OCI-LY7 (cell line): ENCODE data around the gene HSPA1L. TPM values are rescaled to one million over a fixed set of nuclear protein-coding genes. Genes with fewer than 3 reads are reported as not detected.

ENCODE experiments used
- BruUV-seq: library from RNA; stranded (reverse); fragments of 400-500 nt; replicated peaks from 2 replicates; lab custom pipeline; 2021; lab: Mats Ljungman, UMichigan
- CTCF ChIA-PET: fragments of 300-600 bp; sonication (Branson Sonifier 250); formaldehyde crosslinking; loops from one replicate; lab custom pipeline; 2022; ENCODE audit warnings: antibody characterized with exemption; ENCODE audit not compliant: unreplicated experiment; lab: Charles Lee
- POLR2A ChIA-PET: fragments of 300-600 bp; sonication (Branson Sonifier 250); formaldehyde crosslinking; loops from one replicate; lab custom pipeline; 2022; ENCODE audit warnings: antibody characterized with exemption; lab: Charles Lee
- DNase-seq: peaks from one replicate; pipeline ENCODE4 v3.0.0-alpha.2; 2015; ENCODE audit warnings: low spot score
- H2AFZ ChIP-seq: fragments of 200-600 bp; sonication (generic), shearing (Covaris generic); 2 replicates; pipeline ENCODE4 v1.6.1; 2014; ENCODE audit warnings: mild to moderate bottlenecking, antibody characterized with exemption, low read length, moderate library complexity
- H3K27ac ChIP-seq: fragments of 200-600 bp; sonication (generic); 2 replicates; pipeline ENCODE4 v1.5.1; 2014; ENCODE audit warnings: mixed run types, low read depth, mild to moderate bottlenecking, moderate library complexity, low read length, inconsistent platforms; ENCODE audit not compliant: poor library complexity, severe bottlenecking
- H3K36me3 ChIP-seq: fragments of 200-600 bp; sonication (generic); 2 replicates; pipeline ENCODE4 v1.6.1; 2014; ENCODE audit warnings: mild to moderate bottlenecking, antibody characterized with exemption, low read length, moderate library complexity, mixed read lengths; ENCODE audit not compliant: insufficient read depth
- H3K4me1 ChIP-seq: fragments of 200-600 bp; sonication (generic); 2 replicates; pipeline ENCODE4 v1.5.1; 2014; ENCODE audit warnings: mild to moderate bottlenecking, low read length; ENCODE audit not compliant: insufficient read depth, poor library complexity, severe bottlenecking
- H3K4me2 ChIP-seq: fragments of 200-600 bp; sonication (generic); 2 replicates; pipeline ENCODE4 v1.6.1; 2014; ENCODE audit warnings: mild to moderate bottlenecking, low read length
- H3K4me3 ChIP-seq: fragments of 200-600 bp; sonication (generic); 2 replicates; pipeline ENCODE4 v1.5.1; 2014; ENCODE audit warnings: mild to moderate bottlenecking, low read depth, low read length; ENCODE audit not compliant: poor library complexity, severe bottlenecking
- H3K79me2 ChIP-seq: fragments of 200-600 bp; sonication (generic); 2 replicates; pipeline ENCODE4 v1.6.1; 2016; ENCODE audit warnings: low read depth, mild to moderate bottlenecking, low read length, moderate library complexity, mixed read lengths; ENCODE audit not compliant: insufficient read depth
- H3K9me2 ChIP-seq: fragments of 200-600 bp; sonication (generic); 2 replicates; pipeline ENCODE4 v1.6.1; 2016; ENCODE audit warnings: mild to moderate bottlenecking, low read length, mixed read lengths; ENCODE audit not compliant: insufficient read depth
- H3K9me3 ChIP-seq: fragments of 200-600 bp; sonication (generic); 2 replicates; pipeline ENCODE4 v1.6.1; 2014; ENCODE audit warnings: mild to moderate bottlenecking, mixed run types, low read length, mixed read lengths
- H4K20me1 ChIP-seq: fragments of 200-600 bp; sonication (generic); 2 replicates; pipeline ENCODE4 v1.6.1; 2014; ENCODE audit warnings: mild to moderate bottlenecking, antibody characterized with exemption, low read length, moderate library complexity, mixed read lengths; ENCODE audit not compliant: insufficient read depth
- CTCF ChIP-seq: fragments of 200-600 bp; sonication (generic); conservative IDR thresholded peaks from 2 replicates; pipeline ENCODE4 v1.5.1; 2014; ENCODE audit warnings: mild to moderate bottlenecking, antibody characterized with exemption, low read length, moderate library complexity, mixed read lengths
- EZH2phosphoT487 ChIP-seq: fragments of 200-600 bp; sonication (generic); IDR thresholded peaks from 2 replicates; pipeline ENCODE4 v1.6.1; 2018; ENCODE audit warnings: low read depth, borderline replicate concordance, mild to moderate bottlenecking, mixed run types, antibody characterized with exemption, low read length, moderate library complexity, mixed read lengths
- intact Hi-C: fragments of 100-400 bp; cut with micrococcal nuclease; formaldehyde crosslinking; loops from one replicate; pipeline ENCODE4 v1.10.0; 2022; ENCODE audit not compliant: unreplicated experiment
- total RNA-seq, 2 experiments: library from RNA; depleted of rRNA in 1 of 2; stranded (reverse); fragments of >200 nt in 1 of 2; shearing (Covaris generic) in 1 of 2; gene quantifications; 2 replicates each; pipeline ENCODE4 v1.2.3, GENCODE V29; 2014 to 2022

HSPA1L gene
- total RNA-seq, 2 experiments from 2014 or later: 0.19 to 0.49 TPM

- H3K4me1 ChIP-seq: peaks cover 28% of the 10 kb centered on the region
- H2AFZ ChIP-seq: no peak overlapping the region
- no peaks in the 10 kb centered on the region for H3K9me2 ChIP-seq
- DNase-seq: no peak
- no peaks in the 10 kb centered on the region for H4K20me1 ChIP-seq
- no peaks in the 10 kb centered on the region for H3K9me3 ChIP-seq
- POLR2A ChIA-PET: no interaction called here
- BruUV-seq: no TSS peak
- H3K4me3 ChIP-seq: no peak overlapping the region
- TF ChIP-seq EZH2phosphoT487 (no peak), CTCF (no peak)
- no peak overlapping the region for H3K27ac ChIP-seq
- no peak overlapping the region for H3K4me2 ChIP-seq
- CTCF ChIA-PET: no interaction called here
- intact Hi-C loops: loop anchor here (10.0 kb wide), 1 partner anchor 255 kb away; the partner anchor contains the start of genes ATP6V1G2, DDX39B and NFKBIL1
- peaks cover 7% of the 10 kb centered on the region for H3K79me2 ChIP-seq
- H3K36me3 ChIP-seq: peaks cover 42% of the 10 kb centered on the region
Measured at GRCh38 chr6:31799781-31800180, 15.3 kb downstream of the HSPA1L start.

- Histone ChIP-seq H2AFZ (no peak overlapping the region), H3K27ac (peak overlapping the region; percentile 71), H3K4me3 (peak overlapping the region; percentile 1), H3K79me2 (peaks cover 23% of the 10 kb centered on the region), H3K9me3 (no peaks in the 10 kb centered on the region), H3K9me2 (no peaks in the 10 kb centered on the region), H3K36me3 (peaks cover 38% of the 10 kb centered on the region), H3K4me2 (peak overlapping the region; percentile 39), H3K4me1 (peaks cover 38% of the 10 kb centered on the region), H4K20me1 (no peaks in the 10 kb centered on the region)
- TF ChIP-seq CTCF (no peak), EZH2phosphoT487 (no peak)
- intact Hi-C loops: loop anchor here (2.0 to 10.0 kb wide), 3 partner anchors 29 to 253 kb away; partner anchors contain the start of genes ATP6V1G2, DDX39B, HSPA1B and NFKBIL1
- DNase-seq: peak; percentile 81
- CTCF ChIA-PET: interaction anchor here (1.0 to 1.1 kb wide), 2 partner anchors 9 to 30 kb away, joined by 4 read pairs; partner anchors contain the start of genes HSPA1B and LSM2
- POLR2A ChIA-PET: interaction anchor here (1.8 kb wide), 1 partner anchor 33 kb away, joined by 6 read pairs; no protein-coding TSS in a partner anchor
- BruUV-seq: no TSS peak
Measured at GRCh38 chr6:31797588-31797987, 17.5 kb downstream of the HSPA1L start.

GRCh38 chr6:31796993-31797385 is 18.1 kb downstream of the HSPA1L start:
- Histone ChIP-seq H2AFZ (no peak overlapping the region), H4K20me1 (no peaks in the 10 kb centered on the region), H3K4me3 (no peak overlapping the region), H3K27ac (peak overlapping the region; percentile 71), H3K4me2 (peak overlapping the region; percentile 39), H3K79me2 (peaks cover 23% of the 10 kb centered on the region), H3K4me1 (peaks cover 38% of the 10 kb centered on the region), H3K9me2 (no peaks in the 10 kb centered on the region), H3K9me3 (no peaks in the 10 kb centered on the region), H3K36me3 (peaks cover 40% of the 10 kb centered on the region)
- BruUV-seq: no TSS peak
- CTCF ChIA-PET: interaction anchor here (1.0 to 1.2 kb wide), 3 partner anchors 10 to 31 kb away, joined by 3 to 4 read pairs (median 4); partner anchors contain the start of genes HSPA1B and LSM2
- no peak for DNase-seq
- intact Hi-C loops: loop anchor here (2.0 to 10.0 kb wide), 3 partner anchors 30 to 252 kb away; partner anchors contain the start of genes ATP6V1G2, DDX39B, HSPA1B and NFKBIL1
- POLR2A ChIA-PET: no interaction called here
- no peak for TF ChIP-seq EZH2phosphoT487
- TF ChIP-seq CTCF: no peak
